CD4-positive, alpha-beta T cell treated with Interleukin-12 subunit alpha and Interleukin-12 subunit beta, for 1 hour (primary cell): Measurements from ENCODE around the gene ANKRD28.
A peak's percentile ranks its signal among the peaks of the same experiment; 100 is the strongest.
"Not testable (repeated sequence)": the region's sequence is repeated elsewhere in the genome, so short reads cannot be mapped to it uniquely, and the experiment has no call there.

Source experiments
- DNase-seq: peaks from one replicate; pipeline ENCODE4 v3.0.0-alpha.2; 2020

ANKRD28 gene

GRCh38 chr3:15631426-15632211 is 166.2 kb downstream of the ANKRD28 start:
- DNase-seq, result no peak

- no peak for DNase-seq
These were observed 167.0 kb downstream of the ANKRD28 start for GRCh38 chr3:15630646-15631350.

- DNase-seq, result peak; percentile 81
These were observed 167.8 kb downstream of the ANKRD28 start for GRCh38 chr3:15629860-15630597.

GRCh38 chr3:15628967-15629366 is 168.8 kb downstream of the ANKRD28 start:
- no peak for DNase-seq

GRCh38 chr3:15623535-15624440 is 174.0 kb downstream of the ANKRD28 start:
- DNase-seq, result peak; percentile 48

GRCh38 chr3:15619659-15620464 is 177.9 kb downstream of the ANKRD28 start:
- not testable (repeated sequence) for DNase-seq
